T-helper 9 cell (primary cell): ENCODE data around the gene SEPTIN7.
"Not testable (repeated sequence)": the region's sequence is repeated elsewhere in the genome, so short reads cannot be mapped to it uniquely, and the experiment has no call there.

Experiments
- DNase-seq: peaks from one replicate; pipeline ENCODE4 v3.0.0-alpha.2; 2020
- total RNA-seq, 2 donors: gene quantifications; one replicate each; lab custom pipeline; 2026; lab: John Stamatoyannopoulos, UW

The SEPTIN7 gene
- total RNA-seq: 259 to 326 reads per million in 2 donors

DNA sequence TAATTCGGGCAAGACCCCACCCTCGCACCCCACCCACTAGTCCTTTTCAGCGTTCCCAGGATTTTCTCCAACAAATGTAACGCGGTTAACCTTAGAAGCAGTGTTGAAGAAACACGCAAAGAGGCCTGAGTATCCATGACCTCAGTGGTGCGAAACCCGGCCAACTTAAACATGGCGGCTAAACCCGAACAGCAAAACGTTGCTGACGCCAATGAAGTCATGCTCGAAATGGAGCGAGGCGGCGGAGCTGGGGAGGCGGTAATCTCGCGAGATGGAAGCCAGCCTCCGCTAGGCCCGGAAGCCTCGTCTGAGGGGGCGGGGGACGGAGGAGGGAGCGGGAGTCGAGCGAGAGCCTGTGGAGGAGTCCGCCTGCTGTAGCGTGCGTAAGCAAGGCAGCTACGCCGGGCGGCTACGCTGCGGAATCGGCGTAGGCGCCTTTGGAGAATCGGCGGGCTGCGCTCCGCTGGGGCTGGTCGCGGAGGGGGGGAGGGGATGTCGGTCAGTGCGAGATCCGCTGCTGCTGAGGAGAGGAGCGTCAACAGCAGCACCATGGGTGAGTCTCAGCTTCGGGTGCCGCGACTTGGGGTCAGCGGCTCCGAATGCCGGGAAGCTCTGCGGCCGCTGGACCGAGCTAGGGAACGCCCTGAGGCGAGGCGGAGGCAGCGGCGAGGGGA is at the start of gene SEPTIN7:
TSS of gene SEPTIN7 (plus strand) at position 340 of the 674 bp plus-strand sequence. CDS start at position 493, 153 bp downstream.
- peak; percentile 97 for DNase-seq

DNA sequence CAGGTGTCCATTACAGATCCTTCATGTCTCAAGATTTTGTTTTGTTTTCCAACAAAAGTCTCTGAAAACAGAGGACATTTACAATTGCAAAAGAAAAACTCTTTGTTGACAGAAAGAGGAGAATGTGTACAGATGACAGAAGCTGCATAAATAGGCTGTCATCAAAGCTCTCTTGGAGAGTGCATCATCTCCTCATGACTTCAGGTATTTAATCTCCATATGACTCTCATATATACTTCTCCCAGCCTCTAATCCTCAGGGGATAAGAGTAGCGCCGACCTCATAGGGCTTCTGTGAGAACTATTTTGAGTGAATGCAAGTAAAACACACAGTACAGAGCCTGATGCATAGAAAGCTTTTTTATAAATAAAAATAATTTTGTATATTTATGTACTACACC is 48.1 kb upstream of the SEPTIN7 start:
- DNase-seq: no peak

DNA sequence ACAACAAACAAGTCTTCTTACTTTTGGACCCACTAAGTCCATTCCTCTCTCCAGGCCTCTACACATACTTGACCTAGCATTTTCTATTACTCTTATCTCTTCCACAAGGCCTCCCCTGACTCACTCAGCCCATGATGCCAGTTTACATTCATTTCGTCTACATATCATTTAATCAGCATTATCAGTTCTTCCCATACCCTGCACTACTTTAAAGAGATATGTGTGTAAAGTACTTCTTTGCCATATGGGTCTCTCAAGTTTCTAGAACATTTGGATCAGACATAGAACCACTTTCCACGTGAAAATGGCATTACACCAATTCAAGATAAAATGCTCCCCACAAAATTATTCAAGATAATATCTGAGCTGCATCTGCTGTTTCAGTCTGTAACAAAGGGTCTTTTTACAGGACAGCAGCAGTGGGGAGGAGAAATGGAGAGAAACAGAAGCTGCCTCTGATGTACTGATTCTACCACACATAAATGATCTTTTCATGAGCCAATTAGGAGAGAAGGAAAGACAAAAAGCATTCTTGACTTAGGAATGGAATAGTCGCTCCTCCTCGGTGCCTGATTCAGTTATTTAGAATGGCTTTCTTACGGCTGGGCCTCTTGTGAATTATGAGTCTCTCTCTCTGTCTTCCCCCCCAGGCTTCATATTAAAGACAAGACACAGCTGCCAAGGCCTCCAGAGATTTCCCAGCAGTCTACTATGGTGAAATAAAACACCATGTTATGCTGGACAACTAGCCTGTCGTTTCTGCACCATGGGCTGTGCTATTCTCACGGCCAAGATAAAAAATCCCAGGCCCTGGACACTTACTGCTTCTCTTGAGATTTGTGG is 46.9 kb upstream of the SEPTIN7 start:
- DNase-seq: no peak

- no peak for DNase-seq
Measured at GRCh38 chr7:35754741-35755140, 46.1 kb upstream of the SEPTIN7 start.

DNA sequence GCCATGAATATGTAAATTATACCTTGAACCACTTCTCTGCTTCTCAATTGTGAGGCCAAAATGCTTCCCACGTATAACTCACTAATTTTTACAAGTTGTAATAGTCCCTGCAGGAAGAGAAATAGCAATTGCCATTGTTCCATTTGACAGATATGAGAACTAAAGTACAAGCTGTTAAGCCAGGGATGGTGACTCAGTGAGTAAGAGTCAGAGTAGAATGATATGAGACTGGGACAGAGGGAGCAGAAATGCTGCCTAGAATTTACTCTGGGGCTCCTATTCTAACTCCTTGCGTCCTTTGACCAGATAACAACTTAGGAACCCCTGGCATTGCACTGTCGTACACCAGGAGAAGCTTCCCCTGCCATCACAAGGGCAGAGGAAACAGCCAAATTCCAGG is 45.1 kb upstream of the SEPTIN7 start:
- no peak for DNase-seq

DNA sequence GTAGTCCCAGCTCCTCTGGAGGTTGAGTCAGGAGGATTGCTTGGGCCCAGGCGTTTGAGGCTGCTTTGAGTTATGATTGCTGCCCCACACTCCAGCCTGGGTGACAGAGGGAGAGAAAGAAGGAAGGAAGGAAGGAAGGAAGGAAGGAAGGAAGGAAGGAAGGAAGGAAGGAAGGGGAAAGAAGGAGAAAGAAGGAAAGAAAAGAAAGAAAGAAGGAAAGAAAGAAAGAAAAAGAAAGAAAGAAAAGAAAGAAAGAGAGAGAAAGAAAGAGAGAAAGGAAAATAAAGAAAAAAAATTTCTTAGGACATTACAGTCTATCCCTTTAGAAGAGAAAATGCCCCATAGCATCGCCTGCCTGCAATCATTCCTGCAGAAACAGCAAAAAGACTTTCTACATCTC is 44.4 kb upstream of the SEPTIN7 start:
- DNase-seq: not testable (repeated sequence)

GRCh38 chr7:35757574-35757973 is 43.3 kb upstream of the SEPTIN7 start:
- DNase-seq: no peak

GRCh38 chr7:35758421-35758820 is 42.4 kb upstream of the SEPTIN7 start:
- no peak for DNase-seq

- DNase-seq: no peak
Measured at GRCh38 chr7:35760143-35760745, 40.6 kb upstream of the SEPTIN7 start.

DNA sequence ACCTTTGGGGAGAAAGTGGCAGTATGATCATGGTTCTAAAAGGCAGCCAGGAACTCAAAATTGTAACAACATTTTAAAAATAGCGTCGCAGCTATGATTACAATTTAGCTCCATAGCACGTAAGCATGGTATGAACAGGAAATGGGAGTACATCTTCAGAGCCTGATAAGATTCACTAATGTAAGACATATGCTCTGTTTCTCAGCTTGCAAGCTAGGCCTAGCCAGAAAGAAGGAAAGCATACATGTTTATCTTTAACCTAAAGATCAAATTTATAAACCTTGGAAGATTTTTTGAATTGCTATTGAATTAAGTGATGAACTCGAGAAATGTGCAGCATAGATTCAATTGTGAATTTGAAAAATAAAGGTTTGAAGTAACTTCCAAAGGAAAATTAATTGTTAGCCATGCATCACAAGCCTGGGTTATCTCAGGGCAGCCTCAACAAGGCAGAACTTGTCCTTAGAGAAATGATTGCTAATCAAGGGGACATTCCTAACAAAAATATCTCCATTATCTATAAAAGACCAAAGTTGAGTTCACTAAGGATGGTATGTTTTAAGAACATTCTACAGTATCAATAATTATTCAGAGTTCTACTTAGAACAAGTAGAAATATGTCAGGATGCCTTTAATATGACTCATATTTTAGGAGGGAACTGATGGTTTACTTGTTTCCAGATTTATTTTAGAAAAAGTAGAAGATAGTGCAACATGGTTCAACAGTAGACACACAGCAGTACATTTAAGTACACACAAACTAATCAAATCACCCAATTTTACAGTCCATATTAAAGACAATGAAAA is 38.8 kb upstream of the SEPTIN7 start:
- DNase-seq: no peak

DNA sequence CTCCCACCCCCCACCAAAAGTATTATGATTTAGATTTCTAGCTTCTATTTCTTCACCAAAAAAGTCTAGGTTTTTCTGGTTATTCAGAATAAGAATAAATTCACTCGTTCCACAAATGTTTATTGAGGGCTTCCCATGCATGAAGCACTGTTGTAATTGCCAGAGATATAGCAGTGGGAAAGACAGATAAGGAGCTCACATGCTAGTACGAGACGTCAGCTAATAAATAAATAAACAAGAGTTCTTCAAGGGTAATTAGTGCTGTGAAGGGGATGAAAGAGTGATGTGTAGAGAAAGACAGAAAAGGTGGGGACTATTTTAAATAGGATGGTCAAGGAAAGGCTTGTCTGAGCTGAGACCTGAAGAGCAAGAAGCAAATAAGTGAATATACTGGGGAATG is 38.1 kb upstream of the SEPTIN7 start:
- DNase-seq: no peak

DNA sequence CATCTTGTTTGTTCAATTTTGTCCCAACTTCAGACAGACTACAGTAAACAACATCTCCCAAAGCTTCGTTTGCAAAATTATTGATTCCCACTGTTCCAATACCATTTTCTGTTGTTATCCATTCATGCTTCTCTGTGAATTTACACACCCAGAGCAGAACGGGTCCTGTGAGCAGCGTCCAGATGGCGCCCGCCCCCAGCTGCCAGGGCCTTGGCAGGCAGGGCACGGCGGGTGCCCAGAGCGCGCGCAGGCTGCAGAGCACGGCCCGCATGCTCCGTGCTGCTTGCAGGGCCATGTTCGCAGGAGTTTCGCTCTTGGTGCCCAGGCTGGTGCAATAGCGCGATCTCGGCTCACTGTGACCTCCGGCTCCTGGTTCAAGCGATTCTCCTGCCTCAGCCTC is 32.5 kb upstream of the SEPTIN7 start:
- DNase-seq: no peak

DNA sequence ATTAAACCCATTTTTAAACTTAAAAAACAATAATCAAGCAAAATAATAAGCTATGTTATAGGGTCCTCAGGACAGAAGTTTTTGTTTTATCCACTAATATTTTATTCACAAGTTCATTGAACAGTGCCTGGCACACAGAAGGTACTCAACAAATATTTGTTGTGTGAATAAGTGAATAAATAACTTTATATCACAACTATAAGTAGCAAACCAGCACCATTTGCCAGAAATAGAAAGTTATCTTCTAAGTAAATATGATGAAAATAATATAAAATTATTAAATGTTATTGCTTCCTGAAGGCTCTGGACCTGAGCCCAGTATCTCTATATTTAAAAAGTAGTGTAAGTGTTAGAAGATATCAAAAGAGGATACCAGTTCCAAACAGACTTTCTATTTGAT is 29.1 kb upstream of the SEPTIN7 start:
- DNase-seq: no peak

GRCh38 chr7:35773994-35774393 is 26.9 kb upstream of the SEPTIN7 start:
- DNase-seq: no peak

DNA sequence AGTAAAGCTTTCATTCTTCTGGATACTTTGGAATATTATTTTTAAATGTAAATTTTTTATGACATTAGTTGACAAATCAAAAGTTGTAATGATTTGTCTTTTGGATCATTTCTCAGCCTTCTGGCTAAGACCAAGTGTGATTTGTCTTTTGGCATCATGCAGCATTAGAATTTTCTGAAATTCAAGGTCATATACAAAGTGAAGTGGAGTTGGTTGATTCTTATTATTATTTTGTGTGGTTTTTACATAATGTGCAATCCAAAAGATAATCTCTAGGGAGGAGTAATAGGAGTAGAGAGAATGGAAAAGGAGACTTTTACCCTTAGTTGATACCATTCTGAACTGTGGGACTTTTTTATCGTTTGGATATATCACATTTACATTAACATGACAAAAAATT is 24.2 kb upstream of the SEPTIN7 start:
- DNase-seq: no peak

- no peak for DNase-seq
Measured at GRCh38 chr7:35777121-35777520, 23.7 kb upstream of the SEPTIN7 start.

DNA sequence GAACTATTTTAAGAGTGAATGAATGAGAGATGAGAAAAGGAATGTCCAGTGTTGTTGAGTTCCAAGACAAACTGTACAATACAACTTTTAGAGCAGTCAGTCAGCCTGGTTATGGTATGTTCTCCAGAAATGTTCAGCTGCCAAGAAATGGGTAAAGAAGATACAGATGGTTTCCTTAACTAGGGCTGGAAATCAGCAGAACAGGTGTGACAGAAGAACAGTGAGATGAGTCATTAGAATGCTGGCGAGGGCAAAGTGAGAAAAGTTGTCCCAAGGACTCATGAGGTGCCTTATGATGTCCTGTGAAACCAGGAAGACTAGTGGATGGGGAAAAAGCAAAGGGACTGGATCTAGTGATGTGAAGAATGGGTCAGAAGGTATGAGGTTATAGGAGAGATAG is 20.8 kb upstream of the SEPTIN7 start:
- DNase-seq: no peak

- DNase-seq: no peak
Measured at GRCh38 chr7:35781200-35781701, 19.6 kb upstream of the SEPTIN7 start.

GRCh38 chr7:35781767-35782515 is 18.9 kb upstream of the SEPTIN7 start:
- DNase-seq: no peak

DNA sequence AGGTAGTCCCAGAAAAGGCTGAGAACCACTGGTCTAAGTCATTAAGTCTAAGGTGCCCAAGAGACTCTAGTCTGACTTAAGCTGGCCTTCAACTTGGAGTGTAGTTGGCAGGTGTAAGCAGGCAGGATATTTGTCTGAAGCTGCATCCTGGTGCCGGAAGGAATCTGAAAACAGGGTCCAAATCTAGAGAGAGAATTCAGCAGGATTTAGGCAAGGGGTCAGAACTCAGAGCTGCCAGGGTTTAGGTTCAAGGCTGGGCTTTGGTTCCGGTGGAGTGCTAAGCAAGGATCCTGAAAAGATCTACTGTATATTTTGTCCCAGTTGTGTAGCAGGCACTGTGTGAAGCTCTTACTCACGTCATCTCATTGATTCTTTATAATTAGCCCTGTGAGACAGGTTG is 16.5 kb upstream of the SEPTIN7 start:
- no peak for DNase-seq

DNA sequence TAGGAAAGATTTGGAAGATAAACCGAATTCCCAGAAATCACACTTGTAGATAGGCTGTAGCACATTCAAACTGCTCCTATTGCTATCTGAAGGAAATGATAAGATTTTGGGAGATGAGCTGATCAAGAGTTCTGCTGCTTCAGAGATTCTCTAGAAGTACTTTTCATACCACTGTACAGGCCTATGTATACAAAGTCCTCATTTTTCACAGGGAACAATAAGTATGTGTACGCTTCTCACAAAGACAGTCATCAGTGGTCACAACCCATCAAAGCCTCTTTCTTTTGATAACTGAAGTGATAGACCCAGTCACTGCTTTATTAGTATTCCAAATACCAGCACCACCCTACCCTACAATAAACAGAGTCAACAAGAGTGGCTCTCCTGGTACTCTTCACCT is 15.6 kb upstream of the SEPTIN7 start:
- DNase-seq: no peak

GRCh38 chr7:35787925-35788324 is 12.9 kb upstream of the SEPTIN7 start:
- DNase-seq: no peak
